HG03045 (cell line): ENCODE results near the gene KMT2B.

ENCODE experiments used
- ATAC-seq: cut with Tn5 transposase; IDR thresholded peaks from one replicate; pipeline ENCODE4 v1.9.1; 2021; ENCODE audit warnings: mild to moderate bottlenecking, moderate library complexity; ENCODE audit not compliant: unreplicated experiment

KMT2B gene

DNA sequence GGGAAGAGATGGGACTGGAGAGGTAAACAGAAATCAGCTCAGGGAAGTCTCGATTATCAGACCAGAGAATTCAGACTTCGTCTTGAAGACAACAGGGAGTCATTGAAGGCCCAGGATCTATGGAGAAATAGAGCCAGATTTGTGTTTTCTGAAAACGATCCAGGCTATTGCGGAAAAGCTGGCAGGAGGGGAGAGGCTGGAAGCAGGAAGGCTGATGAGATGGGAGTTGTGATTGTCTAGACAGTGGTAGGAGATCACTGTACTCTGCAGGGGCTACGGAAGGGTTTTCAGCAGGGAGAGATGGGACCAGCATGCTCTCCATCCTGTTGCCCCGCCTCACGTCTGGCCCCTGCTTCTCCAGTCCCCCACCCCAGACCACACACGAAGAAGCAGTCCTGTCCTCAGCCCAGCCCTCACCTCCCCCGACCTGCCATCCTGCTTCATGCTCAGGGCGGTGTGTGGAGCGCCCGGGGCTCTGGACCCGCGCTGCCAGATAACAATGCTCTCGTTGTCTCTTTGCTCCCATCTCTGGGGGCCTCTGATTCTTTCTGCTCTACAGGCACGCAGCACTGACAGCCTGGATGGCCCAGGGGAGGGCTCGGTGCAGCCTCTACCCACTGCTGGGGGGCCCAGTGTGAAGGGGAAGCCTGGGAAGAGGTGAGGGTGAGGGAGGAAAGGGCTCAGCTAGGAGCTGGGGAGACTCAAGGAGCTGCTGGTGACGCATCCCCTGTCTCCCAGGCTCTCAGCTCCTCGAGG, 59.5 kb downstream of the KMT2B start:
- no peak for ATAC-seq

DNA sequence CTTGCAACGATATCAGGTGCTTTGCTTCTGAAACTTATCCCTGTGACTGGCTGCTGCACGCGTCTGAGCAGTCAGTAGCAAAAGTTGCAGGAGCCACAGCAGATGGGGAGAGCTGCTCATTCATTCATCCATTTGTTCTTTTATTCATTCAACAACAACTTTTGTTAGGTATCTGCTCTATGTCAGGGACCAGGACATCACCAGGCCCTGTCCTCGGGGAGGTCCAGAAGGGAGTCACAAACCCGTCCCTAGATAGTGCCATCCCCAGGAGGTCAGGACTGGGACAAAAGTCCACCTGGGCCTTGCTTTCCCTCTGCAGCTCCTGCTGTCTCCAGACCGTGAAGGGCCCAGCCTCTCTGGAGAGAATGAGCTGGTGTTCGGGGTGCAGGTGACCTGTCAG, 60.2 kb downstream of the KMT2B start:
- ATAC-seq = no peak

- ATAC-seq = no peak
These were observed 61.2 kb downstream of the KMT2B start for GRCh38 chr19:35779033-35779432.

GRCh38 chr19:35780058-35780457, 62.3 kb downstream of the KMT2B start:
- no peak for ATAC-seq

DNA sequence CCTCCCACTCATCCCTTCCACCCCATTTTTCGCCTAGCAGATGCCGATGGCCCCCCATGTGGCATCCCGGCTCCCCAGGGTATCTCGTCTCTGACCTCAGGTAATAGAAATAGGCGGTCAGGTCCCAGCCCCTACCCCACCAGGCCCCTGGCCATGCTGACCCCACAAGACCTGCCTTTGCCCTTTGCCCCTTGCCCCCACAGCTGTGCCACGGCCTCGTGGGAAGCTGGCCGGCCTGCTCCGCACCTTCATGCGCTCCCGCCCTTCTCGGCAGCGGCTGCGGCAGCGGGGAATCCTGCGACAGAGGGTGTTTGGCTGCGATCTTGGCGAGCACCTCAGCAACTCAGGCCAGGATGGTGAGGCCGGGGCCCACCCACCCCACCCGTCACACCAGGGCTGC, 62.9 kb downstream of the KMT2B start:
- no peak for ATAC-seq

- no peak for ATAC-seq
These were observed 63.8 kb downstream of the KMT2B start for GRCh38 chr19:35781650-35782049.

DNA sequence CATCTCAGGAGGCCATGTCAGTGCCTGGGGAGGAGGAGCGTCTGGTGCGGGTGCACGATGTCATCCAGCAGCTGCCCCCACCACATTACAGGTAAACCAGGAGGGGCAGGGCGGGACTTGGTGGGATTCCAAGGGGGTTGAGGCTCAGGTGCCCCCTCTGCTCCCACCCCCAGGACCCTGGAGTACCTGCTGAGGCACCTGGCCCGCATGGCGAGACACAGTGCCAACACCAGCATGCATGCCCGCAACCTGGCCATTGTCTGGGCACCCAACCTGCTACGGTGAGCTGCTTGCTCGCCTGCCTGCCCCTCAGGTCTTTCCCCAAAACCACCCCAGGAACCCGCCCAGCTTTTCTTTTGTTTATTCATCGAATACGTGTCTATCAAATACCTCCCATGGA, 64.8 kb downstream of the KMT2B start:
- ATAC-seq = no peak

GRCh38 chr19:35783469-35784434, 65.9 kb downstream of the KMT2B start:
- no peak for ATAC-seq

GRCh38 chr19:35784503-35785338, 66.9 kb downstream of the KMT2B start:
- no peak for ATAC-seq

DNA sequence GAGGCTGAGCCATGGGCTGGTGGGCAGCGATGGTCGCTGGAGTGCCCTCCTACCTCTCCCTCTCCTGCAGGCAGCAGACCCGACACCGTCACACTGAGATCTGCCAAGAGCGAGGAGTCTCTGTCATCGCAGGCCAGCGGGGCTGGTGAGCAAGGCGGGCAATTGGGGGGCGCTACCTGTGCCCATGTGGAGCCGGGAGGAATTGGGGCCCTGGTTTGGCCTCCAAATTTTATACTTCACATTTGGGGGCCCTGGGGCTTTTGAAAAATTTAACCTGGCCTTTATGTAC, 67.5 kb downstream of the KMT2B start:
- ATAC-seq = no peak

DNA sequence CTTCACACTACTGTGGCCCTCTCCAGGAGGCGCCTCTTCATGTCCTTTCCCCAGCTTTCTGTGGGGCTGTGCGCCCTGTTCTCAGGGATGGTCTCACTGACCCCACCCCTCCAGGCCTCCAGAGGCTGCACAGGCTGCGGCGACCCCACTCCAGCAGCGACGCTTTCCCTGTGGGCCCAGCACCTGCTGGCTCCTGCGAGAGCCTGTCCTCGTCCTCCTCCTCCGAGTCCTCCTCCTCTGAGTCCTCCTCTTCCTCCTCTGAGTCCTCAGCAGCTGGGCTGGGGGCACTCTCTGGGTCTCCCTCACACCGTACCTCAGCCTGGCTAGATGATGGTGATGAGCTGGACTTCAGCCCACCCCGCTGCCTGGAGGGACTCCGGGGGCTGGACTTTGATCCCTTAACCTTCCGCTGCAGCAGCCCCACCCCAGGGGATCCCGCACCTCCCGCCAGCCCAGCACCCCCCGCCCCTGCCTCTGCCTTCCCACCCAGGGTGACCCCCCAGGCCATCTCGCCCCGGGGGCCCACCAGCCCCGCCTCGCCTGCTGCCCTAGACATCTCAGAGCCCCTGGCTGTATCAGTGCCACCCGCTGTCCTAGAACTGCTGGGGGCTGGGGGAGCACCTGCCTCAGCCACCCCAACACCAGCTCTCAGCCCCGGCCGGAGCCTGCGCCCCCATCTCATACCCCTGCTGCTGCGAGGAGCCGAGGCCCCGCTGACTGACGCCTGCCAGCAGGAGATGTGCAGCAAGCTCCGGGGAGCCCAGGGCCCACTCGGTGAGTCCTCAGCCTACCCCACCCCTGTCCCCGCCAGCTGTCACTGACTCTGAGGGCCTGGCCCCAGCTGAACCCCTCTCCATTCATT, 68.7 kb downstream of the KMT2B start:
- ATAC-seq = no peak

GRCh38 chr19:35787227-35787799, 69.5 kb downstream of the KMT2B start:
- ATAC-seq = no peak
